Stimulated activated CD4-positive, alpha-beta T cell treated with anti-CD3 and anti-CD28 coated beads, Interleukin-4, amount 100 ng/mL, for 1 hour (primary cell): ENCODE data around the gene IRF5.
"Not testable (repeated sequence)": the region's sequence is repeated elsewhere in the genome, so short reads cannot be mapped to it uniquely, and the experiment has no call there.

Experiments
- DNase-seq: peaks from one replicate; pipeline ENCODE4 v3.0.0-alpha.2; 2020

Gene IRF5

GRCh38 chr7:128906766-128907559, 30.8 kb upstream of the IRF5 start:
- DNase-seq: no peak

- no peak for DNase-seq
Observed at GRCh38 chr7:128908750-128909624, 28.7 kb upstream of the IRF5 start.

GRCh38 chr7:128909625-128910568, 27.8 kb upstream of the IRF5 start:
- no peak for DNase-seq

GRCh38 chr7:128910569-128910945, 27.2 kb upstream of the IRF5 start, which contains the start of gene KCP:
KCP (minus strand) TSS chr7:128910709; CDS start chr7:128910676, 33 bp downstream.
- no peak for DNase-seq

GRCh38 chr7:128911423-128912031, 26.2 kb upstream of the IRF5 start:
- no peak for DNase-seq

GRCh38 chr7:128912281-128912680, 25.4 kb upstream of the IRF5 start:
- no peak for DNase-seq

- not testable (repeated sequence) for DNase-seq
Observed at GRCh38 chr7:128912709-128913495, 24.8 kb upstream of the IRF5 start.

- DNase-seq: no peak
Observed at GRCh38 chr7:128913870-128914565, 23.7 kb upstream of the IRF5 start.

GRCh38 chr7:128914566-128915151, 23.1 kb upstream of the IRF5 start:
- no peak for DNase-seq

- DNase-seq: no peak
Observed at GRCh38 chr7:128915271-128915819, 22.4 kb upstream of the IRF5 start.

- no peak for DNase-seq
Observed at GRCh38 chr7:128915841-128916642, 21.7 kb upstream of the IRF5 start.

GRCh38 chr7:128916643-128916915, 21.1 kb upstream of the IRF5 start:
- DNase-seq: no peak

- DNase-seq: no peak
Observed at GRCh38 chr7:128917122-128917521, 20.6 kb upstream of the IRF5 start.

GRCh38 chr7:128918016-128918665, 19.6 kb upstream of the IRF5 start:
- no peak for DNase-seq

GRCh38 chr7:128919241-128919640, 18.5 kb upstream of the IRF5 start:
- DNase-seq: no peak

- no peak for DNase-seq
Observed at GRCh38 chr7:128919881-128920799, 17.6 kb upstream of the IRF5 start.

- no peak for DNase-seq
Observed at GRCh38 chr7:128920913-128921582, 16.7 kb upstream of the IRF5 start.
